ENCODE measurements around the gene ABCC8. TPM values are rescaled to one million over a fixed set of nuclear protein-coding genes. Genes with fewer than 3 reads are reported as not detected.

The ABCC8 gene
- total RNA-seq, 1 experiment from 2014 or later: 2.4 TPM

- Histone ChIP-seq H2AFZ (ENCODE audit: low read length) (no peak overlapping the region), H4K8ac (replicated peaks; ENCODE audit: insufficient read length, low read depth, low read length) (no peak overlapping the region), H3K14ac (ENCODE audit: insufficient read depth, low read length) (no peak overlapping the region), H2BK5ac (ENCODE audit: insufficient read length, low read length) (no peak overlapping the region), H2BK20ac (ENCODE audit: low read depth, low read length, poor library complexity, severe bottlenecking) (no peak overlapping the region), H3T11ph (ENCODE audit: low read length) (no peak overlapping the region), H3K4ac (ENCODE audit: low read depth, low read length) (no peak overlapping the region), H4K20me1 (ENCODE audit: control insufficient read depth, insufficient read depth, insufficient read length) (no peaks in the 10 kb centered on the region), H2BK15ac (ENCODE audit: low read depth, low read length) (no peak overlapping the region), H3K4me1 (ENCODE audit: insufficient read depth, low read length) (no peaks in the 10 kb centered on the region; the same call in 1 of the 2 replicates), H3K23me2 (ENCODE audit: insufficient read length, low read depth, low read length, poor library complexity, severe bottlenecking) (no peaks in the 10 kb centered on the region), H4K5ac (ENCODE audit: insufficient read length, low read depth, low read length) (no peak overlapping the region), H3K9ac (ENCODE audit: extremely low read depth, insufficient read length, low read length) (no peak overlapping the region), H2BK12ac (ENCODE audit: insufficient read length, low read depth, low read length) (no peak overlapping the region), H3K27me3 (ENCODE audit: insufficient read depth, low read length) (no peaks in the 10 kb centered on the region), H4K91ac (ENCODE audit: insufficient read length, low read depth, low read length) (no peak overlapping the region), H2BK120ac (ENCODE audit: low read depth, low read length, poor library complexity, severe bottlenecking) (no peak overlapping the region), H3K79me2 (ENCODE audit: insufficient read depth, low read length) (no peaks in the 10 kb centered on the region), H3K56ac (ENCODE audit: insufficient read length, low read depth, low read length) (no peak overlapping the region), H3K23ac (ENCODE audit: insufficient read length, low read depth, low read length) (no peak overlapping the region), H3K27ac (ENCODE audit: insufficient read length, low read depth, low read length) (no peak overlapping the region), H3K79me1 (ENCODE audit: insufficient read depth, low read depth, low read length, poor library complexity, severe bottlenecking) (no peaks in the 10 kb centered on the region), H3K18ac (ENCODE audit: insufficient read length, low read depth, low read length) (no peak overlapping the region), H2AK5ac (ENCODE audit: insufficient read length, low read length) (no peak overlapping the region), H3K9me3 (ENCODE audit: control insufficient read depth, low read depth, low read length) (no peaks in the 10 kb centered on the region), H3K4me2 (ENCODE audit: insufficient read depth, insufficient read length, low read length) (no peak overlapping the region)
- Mint-ChIP-seq H3K9me3 (no peaks in the 10 kb centered on the region; a peak in 1 of 5 replicates), H3K4me3 (no peak overlapping the region), H3K4me1 (peaks cover 17 to 24% of the 10 kb centered on the region in 2 experiments), H3K27ac (no peak overlapping the region), H3K36me3 (ENCODE audit: insufficient read depth in 1 of 3, low read depth in 3 of 3) (no peaks in the 10 kb centered on the region), H3K27me3 (ENCODE audit: low read depth) (peaks cover 39% of the 10 kb centered on the region)
- no peak for DNase-seq
- TF ChIP-seq, protein P1, sequence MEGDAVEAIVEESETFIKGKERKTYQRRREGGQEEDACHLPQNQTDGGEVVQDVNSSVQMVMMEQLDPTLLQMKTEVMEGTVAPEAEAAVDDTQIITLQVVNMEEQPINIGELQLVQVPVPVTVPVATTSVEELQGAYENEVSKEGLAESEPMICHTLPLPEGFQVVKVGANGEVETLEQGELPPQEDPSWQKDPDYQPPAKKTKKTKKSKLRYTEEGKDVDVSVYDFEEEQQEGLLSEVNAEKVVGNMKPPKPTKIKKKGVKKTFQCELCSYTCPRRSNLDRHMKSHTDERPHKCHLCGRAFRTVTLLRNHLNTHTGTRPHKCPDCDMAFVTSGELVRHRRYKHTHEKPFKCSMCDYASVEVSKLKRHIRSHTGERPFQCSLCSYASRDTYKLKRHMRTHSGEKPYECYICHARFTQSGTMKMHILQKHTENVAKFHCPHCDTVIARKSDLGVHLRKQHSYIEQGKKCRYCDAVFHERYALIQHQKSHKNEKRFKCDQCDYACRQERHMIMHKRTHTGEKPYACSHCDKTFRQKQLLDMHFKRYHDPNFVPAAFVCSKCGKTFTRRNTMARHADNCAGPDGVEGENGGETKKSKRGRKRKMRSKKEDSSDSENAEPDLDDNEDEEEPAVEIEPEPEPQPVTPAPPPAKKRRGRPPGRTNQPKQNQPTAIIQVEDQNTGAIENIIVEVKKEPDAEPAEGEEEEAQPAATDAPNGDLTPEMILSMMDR (conservative IDR thresholded peaks at IDR 0.05): no peak
- WGBS (ENCODE audit: extremely low coverage, insufficient read length, low lambda C conversion rate): no CpG with 5 or more reads among the region's 4 CpGs
These were observed 54.9 kb downstream of the ABCC8 start for GRCh38 chr11:17421781-17422180.

Data from H9 (cell line).